Left ventricle myocardium superior (tissue), 1 donor: ENCODE results near the gene CAMK2D. TPM values are rescaled to one million over a fixed set of nuclear protein-coding genes. Genes with fewer than 3 reads are reported as not detected.

Experiments used
- ATAC-seq: fragments of 200-7000 bp; cut with Tn5 transposase; one replicate; pipeline ENCODE4 v1.9.1; 2020; ENCODE audit warnings: mild to moderate bottlenecking, moderate library complexity
- DNase-seq: peaks from one replicate; pipeline ENCODE4 v3.0.0-alpha.2; 2020
- intact Hi-C: fragments of 100-400 bp; cut with micrococcal nuclease; formaldehyde crosslinking; loops from one replicate; pipeline ENCODE4 v1.11.0; 2022
- total RNA-seq: library from RNA; stranded (reverse); fragmentation: NEBNext Ultra II Directional; extraction: Animal tissue kit (Norgen Biotek cat#: 25700); gene quantifications from one replicate; pipeline ENCODE4 v1.2.1, GENCODE V29; 2021
- donor health status: DM: no; HTN: yes; CAD: no; lungs with severe emphysema.

CAMK2D gene
- total RNA-seq, 1 donor from 2014 or later, result 232 TPM

DNA sequence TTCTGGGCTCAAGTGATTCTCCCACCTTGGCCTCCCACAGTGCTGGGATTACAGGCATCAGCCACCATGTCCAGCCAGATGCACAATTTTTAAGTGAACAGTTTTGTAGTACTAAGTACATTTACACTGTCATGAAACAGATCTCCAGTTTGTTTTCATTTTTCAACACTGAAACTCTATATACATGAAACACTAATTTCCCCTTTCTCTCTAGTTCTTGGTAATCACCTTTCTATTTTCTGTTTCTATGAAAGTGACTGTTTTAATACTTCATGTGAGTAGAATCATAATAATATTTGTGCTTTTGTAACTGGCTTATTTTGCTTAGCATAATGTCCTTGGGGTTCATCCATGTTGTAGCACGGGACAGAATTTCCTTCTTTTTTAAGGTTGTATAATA, 237.4 kb downstream of the CAMK2D start:
- intact Hi-C loops, result no loop called here
- ATAC-seq (no peak), DNase-seq (no peak)

DNA sequence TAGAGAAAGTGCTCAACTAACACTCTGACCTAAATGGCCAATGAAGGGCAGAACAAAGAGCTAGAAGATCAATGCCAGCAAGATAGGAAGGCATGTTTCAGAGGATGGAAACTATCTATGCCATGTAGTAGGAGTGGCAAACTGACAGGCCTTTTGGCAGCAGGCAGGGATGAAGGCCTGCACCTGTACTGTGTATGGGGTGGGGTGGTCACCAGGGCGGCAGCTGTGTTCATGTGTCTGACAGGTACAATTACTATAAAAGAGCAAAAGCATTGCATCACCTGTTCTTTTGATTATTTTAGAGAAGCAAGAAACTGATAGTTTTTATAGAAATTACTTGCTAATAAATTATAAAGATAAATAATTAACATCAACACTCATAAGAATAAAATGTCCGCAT, 239.1 kb downstream of the CAMK2D start:
- peak; percentile 41 for ATAC-seq
- intact Hi-C loops, result no loop called here

DNA sequence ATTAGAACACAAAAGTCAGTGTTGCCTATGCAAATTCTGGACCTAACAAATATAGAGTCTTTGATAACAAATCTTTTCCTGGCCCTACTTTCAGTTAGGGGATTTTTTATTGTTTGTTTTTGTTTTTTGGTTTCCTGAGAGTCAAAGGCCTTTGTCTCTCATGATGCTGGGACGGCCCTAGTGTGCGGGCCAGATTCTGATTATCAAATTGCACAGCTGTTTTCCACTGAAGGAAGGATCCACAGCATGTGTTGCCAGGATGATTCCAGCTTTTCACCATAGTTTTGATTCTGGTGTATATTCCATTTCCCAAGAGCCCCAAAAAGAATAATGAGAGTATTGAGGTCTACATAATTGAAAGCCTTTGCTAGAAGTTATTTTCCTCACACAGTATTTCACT, 248.2 kb downstream of the CAMK2D start:
- ATAC-seq, result no peak
- intact Hi-C loops, result no loop called here
- no peak for DNase-seq

More for the DNA sequence above, 239.1 kb downstream of the CAMK2D start:
- DNase-seq, result no peak

DNA sequence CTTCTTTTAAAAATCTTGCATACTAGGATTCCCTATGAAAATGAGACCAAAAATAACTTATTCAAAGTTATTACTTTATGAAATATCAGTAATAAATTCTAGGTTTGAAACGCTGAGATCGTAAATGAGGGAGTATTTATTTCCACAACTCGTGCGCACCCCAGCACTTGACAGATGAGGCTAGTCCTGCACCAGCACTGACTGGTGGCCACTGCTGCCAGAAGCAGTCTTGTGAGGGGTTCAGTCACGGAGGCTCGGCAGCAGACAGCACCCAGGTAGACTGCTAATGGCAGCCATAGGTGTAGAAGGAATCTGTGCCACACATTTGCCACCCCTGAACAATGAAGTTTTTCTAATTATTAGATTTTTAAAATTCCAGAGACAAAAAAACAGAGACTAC, 248.7 kb downstream of the CAMK2D start:
- intact Hi-C loops, result no loop called here
- no peak for DNase-seq
- ATAC-seq, result no peak

DNA sequence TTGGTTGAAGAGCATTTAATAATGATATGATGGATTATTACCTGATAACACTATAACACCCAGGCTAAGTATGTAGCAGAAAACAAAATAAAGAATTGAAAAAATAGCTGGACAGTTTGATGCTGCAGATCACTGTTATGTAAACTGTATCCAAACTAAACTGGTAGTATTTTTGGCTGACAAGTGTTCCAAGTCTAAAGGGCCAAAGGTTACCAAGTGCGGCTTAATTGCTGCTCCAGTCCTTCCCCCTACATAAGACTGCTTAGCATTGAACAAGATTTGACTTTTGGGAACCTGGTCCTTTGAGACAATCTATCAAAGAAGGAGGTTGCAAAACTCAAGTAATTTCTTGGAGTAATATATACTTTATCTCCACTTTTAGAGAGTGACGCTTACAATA, 249.6 kb downstream of the CAMK2D start:
- intact Hi-C loops, result no loop called here
- DNase-seq, result no peak
- peak; percentile 65 for ATAC-seq

DNA sequence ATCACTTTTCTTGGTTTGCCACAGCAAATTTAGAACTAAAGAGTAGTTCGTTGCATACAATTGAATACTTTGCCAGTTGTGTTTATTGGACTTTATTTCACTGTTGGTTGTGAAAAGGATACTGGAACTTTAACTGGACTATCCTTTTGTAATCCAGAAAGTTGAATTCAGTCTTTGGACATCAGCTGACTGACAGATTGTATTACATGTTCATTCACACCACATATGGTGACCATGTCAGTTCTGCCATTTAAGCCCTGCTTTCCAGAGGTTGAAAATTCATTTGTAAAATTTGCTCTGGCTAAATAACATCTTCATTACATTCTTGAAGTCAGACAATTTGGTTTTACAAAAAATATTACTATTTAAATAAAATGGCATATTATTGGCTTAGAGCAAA, 251.7 kb downstream of the CAMK2D start:
- ATAC-seq (no peak), DNase-seq (no peak)
- intact Hi-C loops, result no loop called here

DNA sequence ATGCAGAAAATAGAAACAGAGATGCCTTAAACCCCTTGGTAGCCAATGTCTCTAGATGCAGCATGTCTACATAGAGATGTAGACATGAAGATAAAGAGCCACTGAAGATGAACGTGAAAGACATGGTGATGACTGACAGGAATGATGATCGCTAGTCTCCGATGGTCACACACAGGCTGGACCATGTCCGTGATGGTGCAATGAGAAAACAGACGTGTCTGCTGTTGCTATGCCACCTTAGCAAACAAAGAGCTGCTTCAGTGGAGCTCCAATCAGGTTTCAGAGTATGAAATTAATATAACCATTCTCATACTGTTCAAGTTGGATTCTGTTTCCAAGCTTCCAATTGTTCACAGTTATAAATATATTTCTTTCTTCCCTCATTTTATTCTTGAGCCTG, 256.5 kb downstream of the CAMK2D start:
- DNase-seq (no peak), ATAC-seq (peak; percentile 41)
- intact Hi-C loops, result no loop called here

DNA sequence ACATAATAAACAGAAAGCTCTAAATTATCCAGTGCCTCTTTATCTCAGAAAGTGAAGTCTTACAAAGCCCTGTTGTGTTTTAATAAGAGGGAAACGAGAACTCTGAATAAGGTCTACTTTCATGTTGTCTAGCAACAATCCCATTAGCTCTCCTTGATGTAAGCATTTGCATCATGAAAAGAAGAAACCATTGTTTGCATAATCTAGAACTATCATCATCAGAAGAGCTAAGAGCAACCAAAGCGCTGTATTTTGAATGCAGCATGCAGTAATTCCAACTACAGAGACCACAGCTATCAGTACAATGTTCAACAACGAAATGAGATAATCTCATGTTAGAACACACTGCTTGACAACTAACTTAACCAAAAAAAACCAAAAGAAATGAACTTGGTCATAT, 257.1 kb downstream of the CAMK2D start:
- intact Hi-C loops, result no loop called here
- ATAC-seq, result no peak

DNA sequence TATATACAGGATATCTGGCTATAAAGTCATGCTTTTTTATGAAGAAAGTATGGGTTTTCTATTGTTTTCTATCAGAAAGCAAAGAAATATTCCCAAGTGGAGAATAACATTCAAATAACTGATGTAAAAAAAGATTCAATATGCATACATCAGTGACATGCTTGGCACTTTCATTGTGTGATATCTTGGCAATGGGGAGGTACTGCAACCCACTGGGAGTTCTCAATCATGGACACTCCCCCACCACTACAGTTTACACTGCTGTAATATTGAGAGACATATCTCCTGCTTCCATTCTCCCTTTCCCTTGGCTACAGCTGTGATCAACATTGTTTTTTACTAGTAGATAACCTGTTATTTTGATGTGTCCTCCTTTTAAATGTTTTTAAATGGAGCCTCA, 257.8 kb downstream of the CAMK2D start:
- no peak for DNase-seq
- intact Hi-C loops, result no loop called here
- peak; percentile 35 for ATAC-seq

More for the DNA sequence above, 257.1 kb downstream of the CAMK2D start:
- DNase-seq, result no peak

DNA sequence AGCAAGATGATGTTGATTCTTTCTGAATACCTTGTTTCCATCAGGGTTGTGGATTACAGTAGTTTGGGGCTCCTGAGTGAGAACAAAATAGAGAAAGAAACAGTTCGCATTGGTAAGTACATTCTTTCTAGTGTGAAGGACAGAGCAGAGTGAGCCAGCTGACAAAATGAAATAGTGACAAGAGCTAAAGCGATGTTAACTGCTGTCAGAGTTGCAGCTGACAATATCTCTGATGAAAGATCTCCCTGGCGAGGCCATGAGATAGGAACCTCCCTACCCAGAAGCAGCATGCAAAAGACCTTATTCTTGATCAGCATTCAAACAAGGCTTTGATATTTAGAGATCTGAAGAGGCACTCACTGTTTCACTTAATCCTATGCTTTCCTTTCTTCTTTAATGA, 258.6 kb downstream of the CAMK2D start:
- DNase-seq, result no peak
- ATAC-seq, result peak; percentile 57
- intact Hi-C loops, result no loop called here

DNA sequence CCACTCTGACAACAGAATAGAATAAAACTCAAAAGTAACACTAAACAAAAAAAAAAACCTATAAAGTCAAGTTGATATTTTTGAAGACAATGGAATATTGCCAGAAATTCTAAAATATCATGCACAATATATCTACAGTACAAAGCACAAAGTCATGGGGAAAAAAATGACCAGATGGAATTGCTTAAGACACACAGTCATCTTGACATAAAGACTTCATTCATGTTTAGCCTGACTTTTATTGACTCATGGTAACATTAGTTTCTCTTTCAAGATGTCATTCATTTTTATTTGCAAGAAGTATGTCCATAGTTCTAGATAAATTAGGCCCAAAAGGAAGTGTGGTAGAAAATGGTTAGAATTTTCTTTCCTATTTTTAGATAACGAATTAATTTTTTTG, 259.1 kb downstream of the CAMK2D start:
- DNase-seq, result no peak
- intact Hi-C loops, result no loop called here
- no peak for ATAC-seq

DNA sequence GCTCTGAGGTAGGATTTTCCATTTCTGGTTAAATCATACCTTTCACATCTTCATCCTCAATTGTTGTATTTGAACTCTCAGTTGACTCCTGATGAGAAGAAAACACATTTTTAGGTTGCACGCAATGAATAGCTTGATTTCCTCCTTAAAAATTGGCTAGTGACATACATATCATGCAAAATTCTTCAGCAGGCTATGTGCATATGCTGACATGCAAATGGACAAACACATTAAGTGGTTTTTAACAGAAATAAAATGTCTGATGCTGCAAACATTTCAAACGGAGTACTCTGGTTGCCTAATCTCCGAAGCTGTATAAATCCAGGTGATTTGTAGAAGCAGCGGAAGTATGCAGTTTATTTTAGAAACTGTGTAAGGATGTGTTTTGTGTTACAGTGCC, 261.1 kb downstream of the CAMK2D start:
- no peak for DNase-seq
- ATAC-seq, result no peak
- intact Hi-C loops, result no loop called here

DNA sequence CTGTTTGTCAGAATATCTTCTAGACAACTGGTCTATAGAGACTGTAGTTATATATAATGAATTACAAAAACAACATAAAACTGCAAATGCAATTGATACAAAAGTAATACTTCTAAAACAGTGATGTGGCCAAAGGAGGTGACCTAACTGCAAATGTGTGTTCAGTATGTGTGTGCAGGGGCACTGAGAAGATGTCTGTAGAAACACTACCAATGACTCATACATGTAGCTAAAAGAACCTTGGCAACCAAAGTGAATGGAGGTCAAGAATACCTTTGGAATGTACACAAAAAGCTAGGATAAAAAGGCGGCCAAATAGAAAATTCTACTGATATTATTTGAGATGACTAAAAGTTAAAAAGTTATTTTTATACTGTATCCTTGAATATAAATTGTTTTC, 261.8 kb downstream of the CAMK2D start:
- ATAC-seq, result no peak
- DNase-seq, result no peak
- intact Hi-C loops, result no loop called here

DNA sequence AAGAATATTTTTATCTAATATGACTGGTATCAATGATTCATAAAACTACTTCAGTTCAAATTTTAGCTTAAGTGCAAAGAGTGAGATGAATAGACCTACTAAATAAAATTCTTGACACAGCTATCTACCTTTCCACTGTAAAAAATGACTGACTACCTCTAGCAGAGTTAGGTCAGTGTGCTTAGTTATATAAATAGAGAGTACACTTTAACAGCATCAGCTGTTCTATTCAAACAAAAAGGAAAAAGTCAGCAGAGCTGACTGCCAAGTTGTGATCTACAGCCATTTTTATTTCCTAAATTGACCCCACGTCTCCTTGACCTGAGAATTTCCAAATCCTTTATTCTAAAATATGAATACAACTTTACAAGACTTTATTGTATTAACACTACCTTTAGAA, 262.4 kb downstream of the CAMK2D start:
- DNase-seq (no peak), ATAC-seq (peak; percentile 65)
- intact Hi-C loops, result no loop called here

DNA sequence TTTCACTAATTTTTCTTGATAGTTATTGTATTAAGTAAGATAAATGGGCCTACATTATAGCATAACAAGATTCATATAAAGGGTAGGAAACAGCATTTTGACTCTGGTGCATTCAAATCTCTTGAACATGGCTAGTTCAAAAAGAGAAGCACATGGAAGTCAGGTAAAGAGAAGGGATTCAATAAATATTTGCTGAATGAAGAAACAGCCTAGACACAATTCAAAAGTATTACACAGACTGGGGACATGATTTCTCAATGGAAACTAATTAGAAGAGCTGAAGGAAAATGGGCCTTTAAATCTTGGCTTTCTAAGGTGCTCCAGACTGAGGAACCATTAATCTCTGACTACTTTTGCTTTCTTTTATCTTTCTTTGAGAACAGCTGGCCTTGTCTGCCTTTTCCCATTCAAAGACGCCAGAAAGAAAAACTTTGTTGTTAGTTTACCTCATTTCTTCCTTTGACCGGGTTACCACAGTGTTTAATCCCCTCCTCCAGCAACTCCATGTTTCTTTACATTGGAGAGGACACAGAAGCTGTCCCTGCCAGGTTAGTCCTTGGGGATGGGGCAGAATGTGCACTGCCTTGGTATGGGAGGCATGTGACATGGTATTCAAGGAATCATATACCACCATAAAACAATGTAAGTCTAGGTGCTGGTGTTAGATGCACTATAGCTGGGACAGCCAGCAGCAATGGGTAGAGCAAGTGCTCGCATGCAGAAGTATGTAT, 264.2 kb downstream of the CAMK2D start:
- intact Hi-C loops, result no loop called here
- ATAC-seq (peak; percentile 18), DNase-seq (no peak)

DNA sequence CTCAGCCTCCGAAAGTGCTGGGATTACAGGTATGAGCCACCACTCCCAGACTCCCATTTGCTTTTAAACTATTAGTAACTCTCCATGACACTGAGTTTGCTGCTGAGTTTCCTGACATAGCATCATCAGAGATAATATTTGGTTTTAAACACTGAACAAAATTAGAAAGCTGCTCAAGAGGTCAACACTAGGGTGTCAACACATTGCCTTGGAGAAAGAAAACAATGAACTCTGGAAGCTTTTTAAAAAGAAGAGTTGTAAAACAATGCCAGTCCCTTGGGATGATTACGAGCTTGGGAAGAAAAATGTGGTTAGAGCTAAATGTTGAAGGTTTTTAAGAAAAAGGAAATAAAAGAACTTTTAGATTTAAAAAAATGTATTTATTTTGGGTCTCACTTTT, 264.8 kb downstream of the CAMK2D start:
- ATAC-seq (no peak), DNase-seq (no peak)
- intact Hi-C loops, result no loop called here

DNA sequence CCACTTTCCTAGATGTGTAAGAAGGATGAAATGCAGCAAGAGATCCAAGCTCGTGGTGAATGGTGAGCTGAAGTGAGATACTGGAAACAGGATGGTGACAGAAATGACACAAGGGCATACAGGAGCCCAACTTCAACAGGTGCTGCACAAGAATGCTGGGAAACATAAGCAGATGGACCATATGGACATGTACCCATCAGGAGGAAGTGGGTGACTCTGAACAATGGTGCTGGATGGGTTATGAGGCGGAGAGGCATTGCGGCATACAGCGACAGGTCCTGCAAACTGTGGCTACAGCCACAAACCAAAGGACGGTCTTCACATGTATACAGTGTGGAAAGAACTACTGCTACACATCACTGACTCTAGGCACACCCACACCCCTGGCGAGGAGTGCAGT, 265.7 kb downstream of the CAMK2D start:
- intact Hi-C loops, result no loop called here
- DNase-seq (no peak), ATAC-seq (peak; percentile 21)

DNA sequence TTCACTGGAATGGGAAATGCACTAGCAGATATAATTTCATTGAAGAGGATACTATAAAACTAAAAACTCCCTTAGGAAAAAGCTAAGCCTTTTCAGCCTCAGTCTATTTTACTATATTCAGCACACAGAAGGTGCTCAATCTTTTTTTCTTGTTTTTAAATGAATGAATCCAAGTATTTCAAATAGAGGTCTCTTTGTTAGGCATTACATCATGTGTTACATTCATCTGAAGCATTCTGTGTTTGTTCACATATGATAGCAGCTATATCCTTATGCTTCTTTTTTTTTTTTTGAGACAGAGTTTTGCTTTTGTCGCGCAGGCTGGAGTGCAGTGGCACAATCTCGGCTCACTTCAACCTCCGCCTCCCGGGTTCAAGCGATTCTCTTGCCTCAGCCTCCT, 278.4 kb downstream of the CAMK2D start:
- DNase-seq (no peak), ATAC-seq (no peak)
- intact Hi-C loops, result no loop called here

DNA sequence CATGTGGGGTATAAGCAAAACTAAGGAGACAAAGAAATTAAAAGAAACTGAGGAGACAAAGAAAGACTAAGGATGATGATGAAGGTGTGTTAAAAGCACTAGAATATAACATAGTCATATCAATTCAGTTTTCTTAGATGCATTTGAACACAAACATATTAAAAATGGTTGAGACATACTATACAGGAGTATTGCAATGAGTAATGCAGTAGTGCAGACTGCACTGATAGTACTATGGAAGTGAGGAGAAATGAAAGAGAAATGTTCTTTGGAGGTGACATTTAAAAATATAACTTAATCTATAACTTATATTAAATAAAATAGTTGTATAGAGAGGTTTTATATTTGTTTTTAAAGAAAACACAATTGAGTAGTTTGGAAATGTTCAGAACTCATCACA, 279.2 kb downstream of the CAMK2D start:
- ATAC-seq (peak; percentile 41), DNase-seq (no peak)
- intact Hi-C loops, result no loop called here

DNA sequence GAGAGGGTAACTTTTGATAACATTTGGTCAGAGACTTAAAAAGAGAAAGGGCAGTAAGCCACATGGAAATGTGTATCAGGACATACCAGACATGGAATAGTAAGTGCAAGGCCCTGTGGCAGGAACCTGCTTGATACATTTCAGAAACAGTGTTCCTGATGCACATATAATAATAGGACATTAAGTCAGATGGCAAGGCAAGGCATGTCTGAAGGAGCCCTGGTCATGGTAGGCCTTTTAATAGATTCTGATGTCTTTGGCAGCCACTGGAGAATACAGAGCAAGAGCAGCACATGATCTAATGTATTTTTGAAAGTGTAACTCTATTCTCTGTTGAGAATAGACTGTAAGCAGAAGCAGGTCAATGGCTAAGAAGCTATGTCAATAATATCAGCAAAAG, 279.7 kb downstream of the CAMK2D start:
- no peak for DNase-seq
- ATAC-seq, result peak; percentile 94
- intact Hi-C loops, result no loop called here

DNA sequence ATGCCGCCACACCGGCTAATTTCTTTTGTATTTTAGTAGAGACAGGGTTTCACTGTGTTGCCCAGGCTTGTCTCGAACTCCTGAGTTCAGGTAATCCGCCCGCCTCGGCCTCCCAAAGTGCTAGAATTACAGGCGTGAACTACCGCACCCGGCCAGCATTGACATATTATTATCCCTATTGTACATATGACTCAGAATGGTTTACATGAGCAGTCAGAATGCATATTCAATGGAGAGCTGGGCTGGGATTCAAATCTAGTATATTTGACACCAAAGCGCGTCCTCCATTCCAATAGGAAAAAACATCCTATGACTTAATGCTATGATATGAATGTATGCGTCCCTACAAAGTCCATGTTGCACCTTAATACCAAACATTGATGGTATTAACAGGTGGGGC, 281.4 kb downstream of the CAMK2D start:
- intact Hi-C loops, result no loop called here

DNA sequence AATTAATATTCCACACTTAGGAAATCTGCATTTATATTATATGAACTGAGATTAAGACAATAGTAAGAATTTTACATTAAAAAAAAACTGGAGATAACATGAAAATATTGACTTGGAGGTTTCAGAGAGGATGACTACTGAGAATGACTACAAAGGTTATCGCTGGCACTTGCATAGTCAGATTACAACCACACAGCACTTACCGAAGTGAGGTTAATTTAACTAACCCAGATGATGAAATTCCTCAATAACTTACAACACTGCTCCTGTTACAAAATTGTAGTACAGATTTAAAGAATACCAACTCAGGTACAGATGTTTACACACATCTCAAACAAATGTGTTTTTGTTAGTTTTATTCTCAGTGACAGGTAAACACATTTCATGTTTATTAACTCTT, 283.5 kb downstream of the CAMK2D start:
- ATAC-seq (no peak), DNase-seq (no peak)
- intact Hi-C loops, result no loop called here

More for the DNA sequence above, 281.4 kb downstream of the CAMK2D start:
- ATAC-seq (no peak), DNase-seq (no peak)
